ENCODE data around the gene FADS3.

- no peak for TF ChIP-seq CTCF (IDR thresholded peaks at IDR 0.05)
- TF ChIP-seq ATF3 (CRISPR knock-in tag; conservative IDR thresholded peaks at IDR 0.05): no peak
Observed at GRCh38 chr11:61911701-61912529, 20.6 kb upstream of the FADS3 start.
